CD4-positive, alpha-beta T cell treated with Interleukin-1 beta for 1 hour (primary cell): ENCODE results near the gene RAB10.
"Not testable (repeated sequence)": the region's sequence is repeated elsewhere in the genome, so short reads cannot be mapped to it uniquely, and the experiment has no call there.

Experiments used
- DNase-seq, 2 donors: peaks; one replicate each; pipeline ENCODE4 v3.0.0-alpha.2; 2020 to 2022

RAB10 gene

DNA sequence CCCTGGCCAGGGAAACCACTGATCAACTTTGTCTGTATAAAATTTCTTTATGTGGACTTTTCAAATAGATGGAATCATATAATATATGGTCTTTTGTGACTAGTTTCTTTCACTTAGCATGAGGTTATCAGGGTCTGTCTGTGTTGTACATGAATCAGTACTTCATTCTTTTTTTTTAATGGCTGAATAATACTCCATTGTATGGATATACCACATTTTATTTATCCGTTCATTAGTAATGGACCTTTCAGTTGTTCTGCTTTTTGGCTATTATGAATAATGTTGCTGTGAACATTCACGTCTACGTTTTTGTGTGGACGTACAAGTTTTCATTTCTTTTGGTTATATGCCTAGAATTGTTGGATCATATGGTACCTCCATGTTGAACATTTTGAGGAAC, 69.9 kb downstream of the RAB10 start:
- DNase-seq: no peak

GRCh38 chr2:26108701-26109100, 74.8 kb downstream of the RAB10 start:
- not testable (repeated sequence) for DNase-seq

- DNase-seq: no peak
Measured at GRCh38 chr2:26112201-26112600, 78.3 kb downstream of the RAB10 start.

GRCh38 chr2:26114151-26114550, 80.3 kb downstream of the RAB10 start:
- no peak for DNase-seq

DNA sequence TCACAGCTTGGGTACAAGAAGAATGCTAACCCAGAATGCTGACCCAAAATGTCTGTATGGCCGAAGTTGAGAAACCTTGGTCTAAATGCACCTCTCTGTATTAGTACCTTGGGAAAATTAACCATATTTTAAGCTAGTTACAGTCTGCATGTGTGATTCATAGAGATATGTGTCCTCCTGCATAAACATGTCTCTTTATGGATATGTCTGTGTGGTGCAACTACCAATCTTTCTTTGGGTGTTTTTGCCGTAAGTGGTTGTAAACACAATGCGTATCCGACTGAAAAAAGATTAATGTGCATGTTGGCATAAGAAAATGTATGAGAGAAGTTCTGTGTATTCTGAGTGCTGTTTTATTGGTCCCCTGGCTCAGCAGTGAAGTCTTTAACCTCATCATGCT, 84.8 kb downstream of the RAB10 start:
- DNase-seq: no peak

DNA sequence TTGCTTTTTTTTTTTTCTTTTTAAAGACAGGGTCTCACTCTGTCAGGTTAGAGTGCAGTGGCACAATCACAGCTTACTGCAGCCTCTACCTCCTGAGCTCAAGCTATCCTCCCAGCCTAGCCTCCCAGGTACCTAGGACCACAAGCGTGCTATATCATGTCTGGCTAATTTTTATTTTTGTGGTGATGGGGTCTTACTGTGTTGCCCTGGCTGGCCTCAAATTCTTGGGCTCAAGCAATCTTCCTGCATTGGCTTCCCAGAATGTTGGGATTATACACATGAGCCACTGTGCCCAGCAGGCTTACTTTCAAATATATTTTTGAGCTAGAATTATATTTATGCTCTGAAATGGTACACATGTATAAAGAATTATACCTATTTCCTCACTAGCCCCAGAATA, 85.6 kb downstream of the RAB10 start:
- DNase-seq: no peak

GRCh38 chr2:26122630-26123029, 88.7 kb downstream of the RAB10 start:
- DNase-seq: no peak

GRCh38 chr2:26123426-26123825, 89.5 kb downstream of the RAB10 start:
- no peak for DNase-seq

GRCh38 chr2:26126074-26126473, 92.2 kb downstream of the RAB10 start:
- DNase-seq: no peak

DNA sequence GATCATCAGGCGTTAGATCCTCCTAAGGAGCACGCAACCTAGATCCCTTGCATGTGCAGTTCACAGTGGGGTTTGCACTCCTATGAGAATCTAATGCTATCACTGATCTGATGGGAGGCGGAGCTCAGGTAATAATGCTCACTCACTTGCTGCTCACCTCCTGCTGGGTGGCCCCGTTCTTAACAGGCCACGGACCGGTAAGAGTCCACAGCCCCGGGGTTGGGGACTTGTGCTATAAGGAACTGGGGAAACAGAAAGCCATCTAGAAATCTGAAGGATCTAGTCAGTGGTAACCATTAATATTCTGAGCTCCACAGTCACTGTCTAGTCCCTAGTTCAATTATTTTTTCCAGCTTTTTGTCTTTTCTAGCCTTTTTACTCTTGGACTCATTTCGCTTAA, 94.3 kb downstream of the RAB10 start:
- DNase-seq: no peak

DNA sequence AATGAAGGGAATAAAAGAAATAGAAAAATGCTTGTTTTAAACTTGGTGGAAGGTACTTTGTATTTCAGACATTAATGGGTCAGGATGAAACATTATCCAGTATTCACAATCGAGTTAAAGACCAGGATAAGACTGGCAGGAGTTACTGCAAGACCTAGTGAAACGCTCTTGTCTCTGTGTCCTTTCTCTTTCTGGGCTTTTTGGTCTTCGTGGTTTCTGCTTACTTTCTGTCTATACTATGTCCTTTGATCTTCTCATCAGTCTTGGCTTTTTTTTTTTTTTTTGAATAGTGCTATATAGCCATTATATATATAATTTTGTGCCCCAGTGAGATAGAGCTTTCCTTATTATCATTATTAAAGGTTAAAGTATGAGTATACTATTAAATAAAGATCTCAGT, 96.9 kb downstream of the RAB10 start:
- DNase-seq: no peak

- no peak for DNase-seq
Measured at GRCh38 chr2:26136451-26136850, 102.6 kb downstream of the RAB10 start.

DNA sequence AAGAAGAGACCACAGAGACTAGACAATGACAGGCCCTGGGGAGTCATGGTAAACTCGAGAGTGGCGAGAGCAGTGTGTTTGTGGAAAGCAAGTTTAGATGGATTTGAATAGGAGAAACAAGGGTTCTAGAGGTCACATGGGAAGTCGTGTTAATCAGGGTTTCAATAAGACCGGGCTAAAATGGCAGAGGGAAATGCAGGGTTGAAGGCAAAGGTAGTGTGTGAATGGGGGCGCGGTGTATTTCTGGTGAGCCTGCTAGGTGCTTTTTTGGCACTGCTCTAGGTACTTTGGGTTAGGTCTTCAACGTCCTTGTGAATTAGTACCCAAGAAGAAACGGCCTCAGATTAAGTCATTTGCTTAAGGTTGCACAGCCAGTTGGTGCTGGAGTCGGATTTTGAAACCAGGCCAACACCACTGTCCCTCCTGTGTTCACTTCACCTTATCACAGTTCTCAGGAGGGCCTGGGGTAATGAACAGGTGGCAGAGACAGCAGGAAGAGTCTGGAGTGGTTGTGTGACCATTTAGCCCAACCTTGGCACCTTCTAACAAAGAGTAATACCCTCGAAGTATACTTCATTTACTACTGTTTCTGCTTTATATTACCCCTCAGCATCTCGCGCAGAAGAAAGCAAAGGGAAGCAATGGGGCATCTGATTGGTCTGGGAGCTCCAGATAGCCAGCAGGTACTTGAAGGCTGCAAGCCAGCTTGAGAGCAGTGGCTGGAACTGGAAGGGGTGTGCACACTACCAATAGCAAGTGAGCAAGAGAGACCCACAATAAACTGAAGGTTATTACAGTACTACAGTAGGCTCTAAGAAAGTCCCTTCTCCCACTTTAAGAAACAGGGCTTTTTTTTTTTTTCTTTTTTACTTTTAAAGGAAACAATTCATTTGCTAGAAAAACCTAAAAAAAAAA, 105.6 kb downstream of the RAB10 start:
- no peak for DNase-seq

DNA sequence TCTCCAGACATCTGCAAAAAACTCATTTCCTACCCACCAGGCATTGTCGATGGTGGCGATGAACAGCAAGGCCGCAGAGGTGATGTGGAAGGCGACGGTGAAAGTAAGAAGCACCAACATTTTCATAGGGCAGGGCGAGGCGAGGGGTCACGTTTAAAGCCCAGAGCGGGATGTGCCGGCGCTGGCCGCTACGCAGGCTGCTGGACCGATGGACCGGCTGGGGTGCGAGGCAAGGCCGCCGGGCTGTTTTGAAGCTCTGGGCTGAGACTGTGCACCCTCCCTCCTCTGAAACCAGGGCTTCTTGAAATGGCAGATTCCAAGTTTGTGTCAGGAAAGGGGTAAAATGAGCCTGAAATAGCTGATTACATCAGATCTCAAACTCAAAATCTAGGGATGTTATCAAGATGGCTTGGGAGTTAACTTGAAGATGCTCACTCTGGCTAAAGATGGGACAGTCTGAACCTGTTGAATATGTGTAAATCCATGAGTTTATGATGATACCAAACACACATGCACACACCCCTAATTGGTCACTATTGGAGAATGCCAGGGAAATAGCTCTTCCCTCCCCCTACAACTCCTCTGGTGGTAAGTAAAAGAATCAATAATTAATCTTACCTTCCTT, 107.4 kb downstream of the RAB10 start:
- DNase-seq: no peak

DNA sequence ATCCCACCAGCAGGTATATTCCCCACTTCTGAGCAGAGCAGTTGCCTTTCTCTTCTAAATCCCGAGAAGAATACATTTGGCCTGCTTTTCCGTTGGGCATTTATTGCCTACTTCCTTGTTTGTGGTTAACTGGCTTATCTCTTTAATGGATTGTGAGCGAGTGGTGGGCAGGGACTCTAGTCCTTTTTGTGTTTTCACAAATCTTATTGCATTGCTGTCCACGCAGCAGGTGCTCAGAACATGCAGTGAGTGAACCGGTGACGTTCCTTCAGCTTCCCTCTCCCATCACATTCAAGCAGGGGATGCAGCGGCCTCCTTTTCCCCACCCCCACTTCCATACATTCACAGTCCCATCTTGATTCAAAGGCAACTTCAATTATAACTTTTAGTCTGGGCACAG, 110.1 kb downstream of the RAB10 start:
- DNase-seq: no peak

DNA sequence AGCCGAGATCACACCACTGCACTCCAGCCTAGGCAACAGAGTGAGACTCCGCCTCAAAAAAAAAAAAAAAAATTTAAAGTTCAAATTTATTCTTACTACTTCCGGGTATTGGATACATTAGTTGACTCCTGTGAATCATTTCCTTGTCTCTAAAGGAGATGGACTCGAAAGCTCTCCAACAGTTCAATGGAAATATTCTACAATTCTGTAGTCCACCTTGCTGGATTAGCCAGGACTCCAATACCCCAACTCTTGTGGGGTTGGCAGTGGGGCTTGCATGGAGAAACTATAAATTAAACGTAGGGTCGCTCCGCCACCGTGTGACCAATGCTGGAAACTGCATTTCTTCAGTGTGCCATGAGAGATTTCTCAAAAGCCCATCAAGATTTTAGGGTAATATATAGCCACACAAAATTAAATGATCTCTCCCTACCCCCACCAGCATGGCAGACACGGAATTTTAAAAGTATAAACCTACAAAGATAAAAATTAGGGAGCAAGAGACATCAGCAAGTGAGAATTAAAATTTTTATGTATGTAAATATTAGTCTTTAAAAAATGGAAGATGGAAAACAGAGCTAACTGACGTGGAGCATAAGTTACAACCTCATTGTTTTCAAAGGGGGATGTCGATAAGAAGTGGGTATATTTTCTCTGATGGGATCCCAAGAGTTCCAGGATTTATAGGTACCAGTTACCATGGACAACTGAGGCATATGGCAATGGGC, 111.2 kb downstream of the RAB10 start:
- DNase-seq: peak; percentile 54 to 64

DNA sequence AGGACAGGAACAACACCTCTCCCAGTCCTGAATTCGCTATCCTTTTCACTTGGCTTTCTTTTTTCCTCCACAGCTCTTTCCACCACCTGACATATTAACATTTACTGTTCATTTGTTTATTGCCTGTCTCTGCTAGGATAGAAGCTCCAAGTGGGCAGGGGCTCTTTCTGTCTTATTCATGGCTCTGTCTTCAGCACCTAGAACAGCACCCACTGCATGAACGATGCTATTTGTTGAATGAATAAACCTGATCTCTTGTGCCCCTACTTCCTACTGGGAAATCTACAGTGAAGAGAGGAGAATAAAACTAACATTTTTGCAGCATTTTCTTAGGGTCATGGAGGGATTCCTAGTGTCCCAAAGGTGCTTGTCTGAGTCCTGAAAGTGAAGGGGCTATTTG, 114.6 kb downstream of the RAB10 start:
- DNase-seq: no peak

GRCh38 chr2:26150243-26150642, 116.4 kb downstream of the RAB10 start:
- DNase-seq: no peak

GRCh38 chr2:26157580-26157979, 123.7 kb downstream of the RAB10 start:
- DNase-seq: no peak

DNA sequence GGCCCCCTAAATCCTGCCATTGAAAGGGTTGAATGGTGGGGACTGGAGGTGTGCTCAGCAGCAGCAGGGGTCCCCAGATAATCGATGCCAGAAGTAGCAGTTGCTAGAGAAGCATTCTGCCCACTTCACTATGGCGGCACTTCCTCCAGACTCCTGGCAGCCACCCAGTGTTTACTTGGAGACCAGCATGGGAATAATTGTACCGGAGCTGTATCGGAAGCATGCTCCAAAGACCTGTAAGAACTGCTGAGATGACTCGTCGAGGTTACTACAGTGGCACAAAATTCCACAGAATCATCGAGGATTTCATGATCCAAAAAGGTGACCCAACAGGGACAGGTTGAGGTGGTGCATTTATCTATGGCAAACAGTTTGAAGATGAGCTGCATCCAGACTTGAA, 128.0 kb downstream of the RAB10 start:
- DNase-seq: no peak

DNA sequence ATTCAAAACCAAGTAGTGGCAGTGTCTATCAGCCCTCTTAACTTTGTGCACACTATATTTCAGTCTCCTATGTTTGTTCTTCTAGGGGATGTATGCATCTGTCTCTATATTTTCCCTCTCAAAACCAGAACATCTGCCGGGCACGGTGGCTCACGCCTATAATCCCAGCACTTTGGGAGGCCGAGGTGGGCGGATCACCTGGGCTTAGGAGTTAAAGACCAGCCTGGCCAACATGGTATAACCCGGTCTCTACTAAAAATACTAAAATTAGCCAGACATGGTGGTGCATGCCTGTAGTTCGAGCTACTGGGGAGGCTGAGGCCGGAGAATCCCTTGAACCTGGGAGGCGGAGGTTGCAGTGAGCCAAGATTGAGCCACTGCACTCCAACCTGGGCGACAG, 129.1 kb downstream of the RAB10 start:
- no peak for DNase-seq

DNA sequence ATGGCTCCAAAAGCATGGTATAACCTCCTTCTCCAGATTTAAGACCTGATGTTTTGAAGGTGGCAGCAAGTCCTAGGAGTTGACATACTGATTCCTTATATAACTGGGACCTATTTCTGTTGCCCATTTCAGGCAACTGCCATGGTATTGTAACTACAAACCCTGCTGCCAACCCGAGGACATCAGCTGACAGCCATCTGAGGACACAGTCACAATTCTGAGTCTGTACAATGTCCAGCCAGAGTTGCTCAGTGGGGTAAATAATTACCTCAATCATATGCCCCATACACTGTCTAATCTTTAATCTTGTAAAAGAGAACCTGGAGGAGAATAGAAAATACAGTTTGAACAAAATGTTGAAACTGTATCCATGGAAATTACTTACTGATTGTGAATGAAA, 130.3 kb downstream of the RAB10 start:
- no peak for DNase-seq

DNA sequence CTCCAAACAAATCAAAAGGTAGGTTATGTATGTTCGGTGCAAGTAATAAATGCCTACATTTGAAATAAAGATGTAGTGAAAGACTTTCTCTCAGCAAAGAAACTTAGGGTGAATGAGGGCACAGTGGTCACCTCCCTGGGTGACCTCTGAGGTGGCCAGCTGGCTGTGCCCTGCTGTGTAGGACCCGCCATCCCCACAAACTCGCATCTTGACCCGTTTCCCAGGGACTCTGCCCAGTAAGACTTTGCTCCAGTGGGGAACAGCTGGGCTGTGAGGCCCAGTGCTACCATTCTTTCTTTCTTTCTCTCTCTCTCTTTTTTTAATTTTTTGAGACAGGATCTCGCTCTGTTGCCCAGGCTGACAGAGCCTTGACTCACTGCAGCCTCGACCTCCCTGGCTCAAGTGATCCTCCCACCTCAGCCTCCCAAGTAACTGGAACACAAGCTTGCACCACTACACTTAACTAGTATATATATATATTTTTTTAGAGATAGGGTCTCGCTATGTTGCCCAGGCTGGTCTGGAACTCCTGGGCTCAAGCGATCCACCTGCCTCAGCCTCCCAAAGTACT, 130.8 kb downstream of the RAB10 start:
- no peak for DNase-seq

GRCh38 chr2:26165403-26165802, 131.5 kb downstream of the RAB10 start:
- no peak for DNase-seq
